SKM-1 (cell line): ENCODE data around the gene HMOX1.
A peak's percentile ranks its signal among the peaks of the same experiment; 100 is the strongest.

Experiments used
- DNase-seq: peaks from one replicate; lab custom pipeline; 2025; ENCODE audit not compliant: unreplicated experiment; lab: John Stamatoyannopoulos, UW

The HMOX1 gene

DNA sequence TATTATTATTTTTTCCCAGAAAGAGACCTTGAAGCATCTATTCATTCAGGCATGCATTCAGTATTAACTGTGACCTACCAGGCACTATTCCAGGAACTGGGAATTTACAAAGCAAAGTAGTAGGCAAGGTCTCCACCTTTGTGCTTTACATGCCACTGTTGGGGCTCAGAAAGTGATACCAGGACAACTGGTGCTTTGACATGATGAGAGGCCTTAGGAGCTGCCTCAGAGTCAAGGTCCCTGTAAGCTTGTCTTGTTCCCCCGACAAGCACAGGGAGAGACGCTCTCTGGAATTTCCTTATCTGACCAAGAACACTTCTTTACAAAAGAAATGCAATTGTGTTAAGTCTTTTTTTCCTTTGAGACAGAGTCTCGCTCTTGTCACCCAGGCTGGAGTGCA lies 2.3 kb upstream of the HMOX1 start:
- DNase-seq, result no peak

DNA sequence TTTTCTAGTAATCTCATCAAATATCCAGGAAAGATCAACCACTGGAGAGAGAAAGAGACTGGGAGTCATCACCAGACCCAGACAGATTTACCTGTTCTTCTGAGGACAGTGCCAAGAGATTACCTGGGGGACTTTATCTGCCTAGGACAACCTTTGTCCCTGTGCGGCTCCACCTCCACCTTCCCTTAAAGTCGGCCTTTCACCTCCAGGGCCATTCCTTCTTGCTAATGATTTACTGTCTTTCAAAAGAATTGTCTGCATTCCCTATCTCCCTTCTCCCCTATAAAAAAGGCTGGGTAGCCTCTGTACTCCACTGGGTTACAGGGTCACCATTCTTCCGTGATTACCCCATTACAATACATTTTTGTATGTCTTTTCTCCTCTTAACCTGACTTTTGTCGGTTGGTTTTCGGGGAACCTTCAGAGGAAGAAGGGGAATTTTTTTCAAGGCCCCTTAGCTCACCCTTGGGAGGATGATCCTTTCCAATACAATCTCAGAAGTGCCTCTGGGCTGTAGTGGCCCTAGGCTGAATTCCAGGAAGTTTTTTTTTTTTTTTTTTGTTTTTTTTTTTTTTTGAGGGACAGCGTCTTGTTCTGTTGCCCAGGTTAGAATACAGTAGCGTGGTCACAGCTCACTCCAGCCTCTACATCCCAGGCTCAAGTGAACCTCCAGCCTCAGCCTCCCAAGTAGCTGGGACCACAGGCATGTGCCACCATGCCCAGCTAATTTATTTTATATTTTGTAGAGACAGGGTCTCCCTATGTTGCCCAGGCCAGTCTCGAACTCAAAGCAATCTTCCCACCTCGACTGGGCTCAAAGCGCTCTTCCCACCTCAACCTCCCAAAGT lies 1.5 kb upstream of the HMOX1 start:
- no peak for DNase-seq

- no peak for DNase-seq
Measured at GRCh38 chr22:35380013-35380412, 883 bp upstream of the HMOX1 start.

DNA sequence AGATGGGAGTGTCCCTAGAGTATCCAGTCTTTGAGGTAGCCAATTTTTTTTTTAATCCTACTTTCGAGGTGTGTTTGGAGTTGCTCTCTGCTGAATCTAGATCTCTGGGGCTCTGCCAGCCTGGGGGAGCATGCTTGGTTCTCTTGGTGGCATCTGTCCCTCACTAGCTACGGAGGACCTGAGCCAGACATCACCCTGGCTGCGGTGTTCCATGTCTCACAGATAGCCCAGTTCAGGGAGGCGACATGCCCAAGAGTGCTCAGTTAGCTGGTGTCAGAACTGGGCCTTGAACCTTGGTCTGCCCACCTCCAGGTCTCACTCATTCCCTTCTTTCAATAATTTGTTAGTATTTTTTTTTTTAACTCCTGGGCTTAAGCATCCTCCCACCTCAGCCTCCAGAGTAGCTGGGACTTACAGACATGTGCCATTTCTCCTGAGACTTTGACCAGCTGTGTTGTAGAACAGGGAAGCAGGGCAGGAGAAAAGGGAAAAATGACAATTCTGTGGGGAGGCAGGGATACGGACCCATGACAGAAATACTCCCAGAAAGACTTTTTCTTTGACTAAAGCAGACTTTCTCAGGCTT lies 621 bp downstream of the HMOX1 start:
- no peak for DNase-seq

DNA sequence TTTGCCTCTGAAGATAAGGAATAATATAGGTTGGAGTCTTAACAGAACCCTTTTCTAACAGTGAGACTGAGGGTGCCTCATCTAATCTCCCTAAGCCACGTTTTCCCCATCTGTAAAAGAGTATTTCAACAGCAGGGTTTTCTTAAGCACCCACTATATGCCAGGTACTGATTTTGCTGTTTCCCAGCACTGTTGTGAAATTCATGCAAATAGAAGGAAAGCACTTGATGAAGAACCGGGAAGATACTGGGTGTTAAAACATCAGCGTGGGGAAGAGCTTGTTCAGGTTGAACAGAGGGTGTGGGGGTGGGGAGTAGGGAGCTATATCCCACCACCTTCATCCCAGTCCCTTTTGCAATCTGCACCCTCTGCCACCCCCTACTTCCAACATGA lies 2.8 kb downstream of the HMOX1 start:
- DNase-seq, result no peak

DNA sequence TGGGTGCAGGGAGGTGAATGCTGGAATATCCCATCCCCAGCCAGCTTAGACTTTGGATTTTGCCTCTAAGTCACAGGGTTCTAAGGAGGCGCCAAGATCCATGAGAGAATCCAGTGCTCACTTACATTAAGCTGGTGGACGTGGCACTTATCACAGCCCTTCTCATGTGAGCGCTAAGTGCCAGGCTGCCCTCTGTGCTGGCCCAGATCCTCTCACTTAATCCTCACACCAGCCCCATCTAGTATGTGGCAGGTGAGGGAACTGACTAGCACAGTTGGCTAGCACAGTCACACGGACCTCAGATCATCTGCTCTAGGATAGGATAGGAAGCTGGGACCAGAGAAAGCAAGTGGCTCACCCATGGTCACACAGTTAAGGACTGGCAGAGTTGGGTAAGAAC lies 3.6 kb downstream of the HMOX1 start:
- DNase-seq, result no peak

- DNase-seq, result no peak
Measured at GRCh38 chr22:35384975-35385588, 4.2 kb downstream of the HMOX1 start.

DNA sequence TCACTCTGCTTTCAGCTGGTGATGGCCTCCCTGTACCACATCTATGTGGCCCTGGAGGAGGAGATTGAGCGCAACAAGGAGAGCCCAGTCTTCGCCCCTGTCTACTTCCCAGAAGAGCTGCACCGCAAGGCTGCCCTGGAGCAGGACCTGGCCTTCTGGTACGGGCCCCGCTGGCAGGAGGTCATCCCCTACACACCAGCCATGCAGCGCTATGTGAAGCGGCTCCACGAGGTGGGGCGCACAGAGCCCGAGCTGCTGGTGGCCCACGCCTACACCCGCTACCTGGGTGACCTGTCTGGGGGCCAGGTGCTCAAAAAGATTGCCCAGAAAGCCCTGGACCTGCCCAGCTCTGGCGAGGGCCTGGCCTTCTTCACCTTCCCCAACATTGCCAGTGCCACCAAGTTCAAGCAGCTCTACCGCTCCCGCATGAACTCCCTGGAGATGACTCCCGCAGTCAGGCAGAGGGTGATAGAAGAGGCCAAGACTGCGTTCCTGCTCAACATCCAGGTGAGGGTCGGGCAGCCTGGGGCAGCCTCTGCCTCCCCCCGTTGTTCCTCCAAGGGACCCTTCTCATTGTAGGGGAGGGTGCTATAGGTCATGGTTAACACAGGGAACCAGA lies 5.9 kb downstream of the HMOX1 start:
- no peak for DNase-seq

GRCh38 chr22:35390933-35391332 lies 10.0 kb downstream of the HMOX1 start:
- no peak for DNase-seq

GRCh38 chr22:35392357-35392756 lies 11.5 kb downstream of the HMOX1 start:
- no peak for DNase-seq

GRCh38 chr22:35393116-35394010 lies 12.5 kb downstream of the HMOX1 start:
- no peak for DNase-seq

DNA sequence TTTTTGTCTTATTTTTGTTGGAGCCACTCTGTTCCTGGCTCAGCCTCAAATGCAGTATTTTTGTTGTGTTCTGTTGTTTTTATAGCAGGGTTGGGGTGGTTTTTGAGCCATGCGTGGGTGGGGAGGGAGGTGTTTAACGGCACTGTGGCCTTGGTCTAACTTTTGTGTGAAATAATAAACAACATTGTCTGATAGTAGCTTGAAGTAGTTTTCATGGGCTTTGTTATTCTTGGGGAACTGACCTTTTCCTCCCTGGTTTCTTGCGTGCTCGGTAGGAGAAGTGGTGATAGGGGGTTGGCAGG lies 13.1 kb downstream of the HMOX1 start:
- no peak for DNase-seq

DNA sequence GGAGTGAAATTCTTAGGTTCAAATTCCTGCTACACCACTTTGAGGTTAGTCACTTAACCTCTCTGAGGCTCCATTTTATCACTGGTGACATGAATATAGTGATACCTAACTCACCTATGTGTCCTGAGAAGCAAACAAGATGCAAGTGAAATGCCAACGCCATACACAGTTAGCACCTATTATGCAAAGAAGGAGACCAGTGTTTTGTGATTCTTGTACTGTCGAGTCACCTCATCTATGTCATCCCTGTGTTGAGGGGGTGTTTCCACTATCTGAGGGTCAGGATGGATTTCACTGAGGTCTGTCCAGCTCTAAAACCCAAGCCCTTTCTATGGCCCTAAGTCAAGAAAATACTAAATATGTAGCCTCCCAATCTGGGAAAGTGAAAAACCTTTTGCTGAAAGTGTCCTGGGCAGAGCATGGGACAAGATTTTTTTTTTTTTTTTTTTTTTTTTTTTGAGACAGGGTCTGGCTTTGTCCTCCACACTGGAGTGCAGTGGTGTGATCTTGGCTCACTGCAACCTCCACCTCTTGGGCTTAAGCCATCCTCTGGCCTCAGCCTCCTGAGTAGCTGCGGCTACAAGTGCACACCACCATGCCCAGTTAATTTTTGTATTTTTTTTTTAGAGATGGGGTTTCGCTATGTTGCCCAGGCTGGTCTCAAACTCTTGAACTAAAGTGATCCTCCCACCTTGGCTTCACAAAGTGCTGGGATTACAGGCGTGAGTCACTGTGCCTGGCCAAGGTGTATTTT lies 14.1 kb downstream of the HMOX1 start:
- no peak for DNase-seq

- DNase-seq, result peak; percentile 11
Measured at GRCh38 chr22:35396622-35397021, 15.7 kb downstream of the HMOX1 start.

DNA sequence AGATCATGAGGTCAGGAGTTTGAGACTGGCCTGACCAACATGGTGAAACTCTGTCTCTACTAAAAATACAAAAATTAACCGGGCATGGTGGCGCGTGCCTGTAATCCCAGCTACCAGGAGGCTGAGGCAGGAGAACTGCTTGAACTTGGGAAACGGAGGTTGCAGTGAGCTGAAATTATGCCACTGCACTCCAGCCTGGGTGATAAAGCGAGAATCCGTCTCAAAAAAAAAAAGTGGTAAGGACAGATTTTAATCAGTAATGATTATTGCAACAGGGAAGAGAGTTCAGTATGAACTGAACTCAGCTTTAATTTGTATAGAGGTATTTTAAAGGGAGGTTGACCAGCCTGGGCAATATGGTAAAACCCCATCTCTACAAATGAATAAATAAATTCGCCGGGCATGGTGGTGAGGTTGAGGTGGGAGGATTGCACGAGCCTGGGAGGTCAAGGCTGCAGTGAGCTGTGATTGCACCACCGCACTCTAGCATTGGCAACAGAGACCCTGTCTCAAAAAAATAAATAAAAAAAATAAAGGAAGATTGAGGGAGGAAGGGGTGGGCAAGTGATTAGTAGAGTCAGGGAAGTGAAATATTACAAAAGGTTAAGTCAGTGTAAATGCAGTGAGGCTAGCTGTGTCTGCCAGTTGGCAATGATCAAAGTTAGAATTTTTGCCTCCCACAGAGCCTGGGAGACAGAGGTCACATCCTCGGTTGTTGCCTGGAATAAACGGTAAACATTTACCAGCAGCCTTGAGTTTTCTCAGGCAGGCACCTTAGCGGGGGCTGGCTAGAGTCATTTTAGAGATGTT lies 16.4 kb downstream of the HMOX1 start:
- DNase-seq, result no peak

- DNase-seq, result no peak
Measured at GRCh38 chr22:35398591-35398973, 17.7 kb downstream of the HMOX1 start.

DNA sequence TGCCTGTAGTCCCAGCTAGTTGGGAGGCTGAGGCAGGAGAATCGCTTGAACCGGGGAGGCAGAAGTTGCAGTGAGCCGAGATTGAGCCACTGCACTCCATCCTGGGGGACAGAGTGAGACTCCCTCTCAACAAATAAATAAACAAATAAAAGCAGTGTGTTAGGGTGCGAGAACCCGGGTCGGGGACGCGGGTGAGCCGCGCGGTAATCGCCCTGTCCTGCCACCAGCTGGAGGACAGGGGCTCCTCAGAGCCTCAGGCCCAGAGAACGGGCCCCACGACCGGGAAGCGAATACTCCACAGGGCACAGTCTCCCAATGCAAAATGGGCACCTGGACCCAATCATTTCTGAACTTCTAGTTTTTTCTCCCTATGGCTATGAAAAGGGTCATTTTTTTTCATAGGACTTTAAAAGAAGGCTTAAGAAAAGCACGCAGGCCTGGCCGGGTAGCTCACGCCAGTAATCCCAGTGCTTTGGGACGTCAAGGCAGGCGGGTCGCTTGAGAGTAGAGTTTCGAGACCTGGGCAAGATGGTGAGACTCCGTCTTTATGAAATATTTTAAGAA lies 18.3 kb downstream of the HMOX1 start:
- DNase-seq, result no peak

- peak; percentile 98 for DNase-seq
Measured at GRCh38 chr22:35399678-35400500, 19.0 kb downstream of the HMOX1 start, which contains the start of gene MCM5. Gene MCM5 (plus strand): TSS chr22:35400140. CDS start chr22:35400439, 299 bp downstream.

GRCh38 chr22:35400501-35400790 lies 19.6 kb downstream of the HMOX1 start:
- DNase-seq, result no peak
